Measurements from ENCODE around the gene TSC2. TPM values are rescaled to one million over a fixed set of nuclear protein-coding genes. Genes with fewer than 3 reads are reported as not detected.
"Not testable (repeated sequence)": the region's sequence is repeated elsewhere in the genome, so short reads cannot be mapped to it uniquely, and the experiment has no call there.

TSC2 gene
- total RNA-seq, 1 experiment from 2014 or later, result 59.3 TPM

- Histone ChIP-seq H3K79me2 (ENCODE audit: low read length) (peaks cover 52% of the 10 kb centered on the region), H3K4me1 (ENCODE audit: insufficient read depth, low read length) (peaks cover 49% of the 10 kb centered on the region), H3K9me2 (replicated peaks; ENCODE audit: low read length) (no peaks in the 10 kb centered on the region), H3K9me3 (ENCODE audit: low read length) (no peaks in the 10 kb centered on the region), H3K27ac (ENCODE audit: low read length) (peak overlapping the region; percentile 90), H3K4me3 (ENCODE audit: low read length) (peak overlapping the region; percentile 67), H3K36me3 (ENCODE audit: low read depth, low read length) (no peaks in the 10 kb centered on the region; the same call in 1 of the 2 replicates), H3K27me3 (ENCODE audit: low read length) (no peaks in the 10 kb centered on the region), H3F3A (ENCODE audit: low read length, unreplicated experiment) (no peaks in the 10 kb centered on the region), H4K20me1 (ENCODE audit: low read length) (no peaks in the 10 kb centered on the region), H3K4me2 (ENCODE audit: low read length) (peak overlapping the region; percentile 87), H3K9ac (ENCODE audit: low read length) (peak overlapping the region; percentile 86), H2AFZ (ENCODE audit: low read length) (0 out of 2 replicates have a peak overlapping the region, but pooled peaks have one; percentile 23)
- ChIA-PET POLR2A (ENCODE audit: unreplicated experiment) (interaction anchor here (0.6 to 1.0 kb wide), 2 partner anchors 9 to 15 kb away, joined by 3 read pairs; partner anchors contain the start of gene TSC2), CTCF (interaction anchor here (0.6 kb wide), 1 partner anchor 11 kb away, joined by 6 read pairs; no protein-coding TSS in a partner anchor)
- peak; percentile 46 for DNase-seq
- TF ChIP-seq EZH2 (IDR thresholded peaks at IDR 0.05; ENCODE audit: low read length, unreplicated experiment), result no peak
- no peak for TF ChIP-seq EZH2phosphoT487 (IDR thresholded peaks at IDR 0.05; ENCODE audit: borderline replicate concordance, low read length)
- TF ChIP-seq CTCF (conservative IDR thresholded peaks at IDR 0.05; ENCODE audit: low read depth, low read length), result no peak
- ATAC-seq, result peak; percentile 41
- intact Hi-C loops (cut with micrococcal nuclease), result no loop called here
- BruUV-seq (replicated peaks), result TSS peak; percentile 51
These were observed 14.5 kb upstream of the TSC2 start for GRCh38 chr16:2033057-2033908.

GRCh38 chr16:2033909-2034695 is 13.7 kb upstream of the TSC2 start:
- ChIA-PET CTCF (interaction anchor here (0.6 kb wide), 1 partner anchor 11 kb away, joined by 6 read pairs; no protein-coding TSS in a partner anchor), POLR2A (ENCODE audit: unreplicated experiment) (interaction anchor here (0.6 to 1.0 kb wide), 2 partner anchors 8 to 14 kb away, joined by 3 read pairs; partner anchors contain the start of gene TSC2)
- H2AFZ ChIP-seq (ENCODE audit: low read length); H4K20me1 ChIP-seq (ENCODE audit: low read length); ATAC-seq; intact Hi-C loops (cut with micrococcal nuclease); H3K9me2 ChIP-seq (replicated peaks; ENCODE audit: low read length); H3K36me3 ChIP-seq (ENCODE audit: low read depth, low read length); H3F3A ChIP-seq (ENCODE audit: low read length, unreplicated experiment); DNase-seq; H3K27me3 ChIP-seq (ENCODE audit: low read length); H3K9me3 ChIP-seq (ENCODE audit: low read length): not testable (repeated sequence)
- Histone ChIP-seq H3K27ac (ENCODE audit: low read length) (peak overlapping the region; percentile 93), H3K9ac (ENCODE audit: low read length) (peak overlapping the region; percentile 86), H3K4me3 (ENCODE audit: low read length) (peak overlapping the region; percentile 67), H3K4me1 (ENCODE audit: insufficient read depth, low read length) (peaks cover 52% of the 10 kb centered on the region), H3K79me2 (ENCODE audit: low read length) (peaks cover 44% of the 10 kb centered on the region), H3K4me2 (ENCODE audit: low read length) (peak overlapping the region; percentile 87)
- TSS peak; percentile 70 for BruUV-seq (replicated peaks)

GRCh38 chr16:2034696-2035430 is 12.9 kb upstream of the TSC2 start:
- H3K4me1 ChIP-seq (ENCODE audit: insufficient read depth, low read length), result peaks cover 59% of the 10 kb centered on the region
- POLR2A ChIA-PET (ENCODE audit: unreplicated experiment), result interaction anchor here (0.6 kb wide), 1 partner anchor 12 kb away, joined by 3 read pairs; no protein-coding TSS in a partner anchor
- H3K27ac ChIP-seq (ENCODE audit: low read length), result peak overlapping the region; percentile 93

More at GRCh38 chr16:2034696-2035430, 12.9 kb upstream of the TSC2 start:
- H2AFZ ChIP-seq (ENCODE audit: low read length), result no peak overlapping the region
- intact Hi-C loops (cut with micrococcal nuclease), result no loop called here
- H3K27me3 ChIP-seq (ENCODE audit: low read length), result no peaks in the 10 kb centered on the region
- H3K9me3 ChIP-seq (ENCODE audit: low read length), result no peaks in the 10 kb centered on the region
- no peaks in the 10 kb centered on the region for H3K9me2 ChIP-seq (replicated peaks; ENCODE audit: low read length)
- TSS peak; percentile 38 for BruUV-seq (replicated peaks)
- H3K79me2 ChIP-seq (ENCODE audit: low read length), result peaks cover 40% of the 10 kb centered on the region
- DNase-seq (no peak), ATAC-seq (no peak)
- CTCF ChIA-PET, result no interaction called here
- H3F3A ChIP-seq (ENCODE audit: low read length, unreplicated experiment), result no peaks in the 10 kb centered on the region
- peak overlapping the region; percentile 82 for H3K9ac ChIP-seq (ENCODE audit: low read length)
- H3K36me3 ChIP-seq (ENCODE audit: low read depth, low read length), result no peaks in the 10 kb centered on the region; the same call in 1 of the 2 replicates
- no peaks in the 10 kb centered on the region for H4K20me1 ChIP-seq (ENCODE audit: low read length)
- H3K4me3 ChIP-seq (ENCODE audit: low read length), result peak overlapping the region; percentile 63
- TF ChIP-seq EZH2phosphoT487 (IDR thresholded peaks at IDR 0.05; ENCODE audit: borderline replicate concordance, low read length) (no peak), CTCF (conservative IDR thresholded peaks at IDR 0.05; ENCODE audit: low read depth, low read length) (no peak), EZH2 (IDR thresholded peaks at IDR 0.05; ENCODE audit: low read length, unreplicated experiment) (no peak)
- peak overlapping the region; percentile 85 for H3K4me2 ChIP-seq (ENCODE audit: low read length)

Data from PC-3 (cell line).